Gastrocnemius medialis (tissue), 4 donors: Measurements from ENCODE around the gene ADH5.

Source experiments
- CTCF ChIP-seq, 5 experiments: fragments of 450-650 bp in 3 of 5; fragments of 200-600 bp in 2 of 5; sonication (generic) in 2 of 5; IDR thresholded peaks in 4 of 5; conservative IDR thresholded peaks in 1 of 5; 1 replicate in 4 of 5; 2 replicates in 1 of 5; pipeline ENCODE4 v1.5.1; 2016 to 2019; ENCODE audit warnings: antibody characterized with exemption in 5 of 5, mild to moderate bottlenecking in 3 of 5, moderate library complexity in 3 of 5
- POLR2A ChIP-seq, 2 donors: fragments of 450-650 bp; IDR thresholded peaks; one replicate each; pipeline ENCODE4 v1.6.1; 2017; ENCODE audit warnings: antibody characterized with exemption in 2 of 2, mild to moderate bottlenecking in 2 of 2, moderate library complexity in 2 of 2

GRCh38 chr4:99104153-99104552, 15.6 kb upstream of the ADH5 start:
- no peak for TF ChIP-seq CTCF (IDR thresholded peaks at IDR 0.05 in 4 of 5, conservative IDR thresholded peaks at IDR 0.05 in 1 of 5)
- no peak for TF ChIP-seq POLR2A (IDR thresholded peaks at IDR 0.05)
